Stomach (tissue), 9 donors: ENCODE measurements around the gene FBXO44. TPM values are rescaled to one million over a fixed set of nuclear protein-coding genes. Genes with fewer than 3 reads are reported as not detected.

Source experiments
- DNase-seq, 2 donors: peaks; one replicate each; pipeline versions ENCODE4 v3.0.0 to v3.0.0-alpha.2; 2013 to 2019
- H3K27ac ChIP-seq, 5 donors: fragments of 200-600 bp in 4 of 5; sonication (generic) in 4 of 5; one replicate each; pipeline ENCODE4 v1.5.1; 2013 to 2019; ENCODE audit warnings: mild to moderate bottlenecking in 1 of 5, moderate library complexity in 1 of 5
- H3K27me3 ChIP-seq, 3 donors: fragments of 200-600 bp; sonication (generic); one replicate each; pipeline ENCODE4 v1.5.1; 2017 to 2019; ENCODE audit warnings: mixed run types in 1 of 3
- H3K36me3 ChIP-seq, 4 donors: fragments of 200-600 bp; sonication (generic); 1 replicate in 3 of 4; 2 replicates in 1 of 4; pipeline ENCODE4 v1.5.1; 2016 to 2019
- H3K4me1 ChIP-seq, 4 donors: fragments of 200-600 bp; sonication (generic); one replicate each; pipeline ENCODE4 v1.5.1; 2016 to 2019
- H3K4me3 ChIP-seq, 4 donors: fragments of 200-600 bp; sonication (generic) in 3 of 4; one replicate each; pipeline ENCODE4 v1.5.1; 2016 to 2019; ENCODE audit warnings: mild to moderate bottlenecking in 1 of 4
- H3K9me3 ChIP-seq, 4 donors: fragments of 200-600 bp; sonication (generic); one replicate each; pipeline ENCODE4 v1.5.1; 2016 to 2019
- EP300 ChIP-seq: sonication (generic); formaldehyde crosslinking; IDR thresholded peaks from one replicate; pipeline ENCODE4 v1.6.1; 2017; ENCODE audit warnings: antibody characterized with exemption
- POLR2A ChIP-seq, 4 donors: fragments of 450-650 bp; IDR thresholded peaks; one replicate each; pipeline ENCODE4 v1.6.1; 2016; ENCODE audit warnings: antibody characterized with exemption in 4 of 4, control low read depth in 2 of 4, mild to moderate bottlenecking in 1 of 4, moderate library complexity in 1 of 4
- POLR2AphosphoS5 ChIP-seq, 3 donors: sonication (generic); formaldehyde crosslinking; IDR thresholded peaks; one replicate each; pipeline ENCODE4 v1.6.1; 2016; ENCODE audit warnings: antibody characterized with exemption in 3 of 3
- WGBS, 5 donors: extraction: QIAGEN DNeasy Blood & Tissue Kit in 3 of 5; methylation state at CpG; one replicate each; pipeline versions ENCODE4 v1.1.5 to v1.1.7; 2013 to 2018; 5-methylcytosine and 5-hydroxymethylcytosine counted together
- intact Hi-C: fragments of 100-400 bp; cut with DNase I; formaldehyde crosslinking; loops from one replicate; pipeline ENCODE4 v1.15.1; 2023; ENCODE audit warnings: low total_unique reads
- polyA plus RNA-seq, 3 donors: library from polyadenylated mRNA; stranded (reverse); fragments of 200-250 nt; gene quantifications; one replicate each; pipeline ENCODE4 v1.2.3, GENCODE V29; 2013
- total RNA-seq, 5 donors: library from RNA; depleted of rRNA; stranded (reverse); fragments of >200 nt; gene quantifications; one replicate each; pipeline versions ENCODE4 v1.1.0 to v1.2.3, GENCODE V29; 2014 to 2016
- TF ChIP-seq, protein P1 (sequence below), 7 experiments: fragments of 450-650 bp in 4 of 7; fragments of 200-600 bp in 3 of 7; sonication (generic) in 3 of 7; IDR thresholded peaks; one replicate each; pipeline ENCODE4 v1.5.1; 2016 to 2019; ENCODE audit warnings: antibody characterized with exemption in 7 of 7, control low read depth in 2 of 7, mild to moderate bottlenecking in 1 of 7
- donor health status: healthy with polysubstance abuse.
- donor health status: Bipolar disorder and iron deficiency.
- donor health status: healthy.

FBXO44 gene
- total and polyA plus RNA-seq, 8 donors, result 3.6 to 54.8 (median 12.1) TPM

DNA sequence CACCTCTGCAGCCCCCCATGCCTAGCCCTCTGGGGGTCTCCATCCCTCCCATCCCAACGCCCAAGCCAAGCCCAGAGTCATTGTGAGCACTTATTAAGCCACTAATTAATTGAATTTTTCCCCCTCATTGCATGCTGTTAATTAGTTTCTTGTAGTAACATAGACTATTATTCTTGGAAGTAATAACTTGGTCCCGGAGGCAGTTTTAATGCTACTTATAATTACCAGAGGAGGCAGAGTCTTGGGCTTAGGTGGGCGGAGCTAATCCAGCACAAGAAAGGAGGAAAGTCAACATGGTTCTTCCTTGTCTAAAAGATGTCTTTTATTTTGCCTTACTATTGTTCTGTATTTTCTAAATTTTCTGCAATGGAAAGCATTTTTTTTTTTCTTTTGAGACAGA is 28.1 kb upstream of the FBXO44 start:
- H3K36me3 ChIP-seq, result no peaks in the 10 kb centered on the region
- WGBS, 5 donors, result 65 to 78% (median 72%) methylated on average over 3 of the region's 3 CpGs
- H3K27ac ChIP-seq, result no peak overlapping the region
- peaks cover 0 to 4% (median 0%) of the 10 kb centered on the region in 4 donors for H3K9me3 ChIP-seq
- no peaks in the 10 kb centered on the region for H3K4me1 ChIP-seq
- no peak for DNase-seq
- intact Hi-C loops, result no loop called here
- peaks cover 0 to 78% (median 0%) of the 10 kb centered on the region in 3 donors for H3K27me3 ChIP-seq
- H3K4me3 ChIP-seq, result no peak overlapping the region
- TF ChIP-seq POLR2A (IDR thresholded peaks at IDR 0.05), result no peak
- TF ChIP-seq, protein P1, sequence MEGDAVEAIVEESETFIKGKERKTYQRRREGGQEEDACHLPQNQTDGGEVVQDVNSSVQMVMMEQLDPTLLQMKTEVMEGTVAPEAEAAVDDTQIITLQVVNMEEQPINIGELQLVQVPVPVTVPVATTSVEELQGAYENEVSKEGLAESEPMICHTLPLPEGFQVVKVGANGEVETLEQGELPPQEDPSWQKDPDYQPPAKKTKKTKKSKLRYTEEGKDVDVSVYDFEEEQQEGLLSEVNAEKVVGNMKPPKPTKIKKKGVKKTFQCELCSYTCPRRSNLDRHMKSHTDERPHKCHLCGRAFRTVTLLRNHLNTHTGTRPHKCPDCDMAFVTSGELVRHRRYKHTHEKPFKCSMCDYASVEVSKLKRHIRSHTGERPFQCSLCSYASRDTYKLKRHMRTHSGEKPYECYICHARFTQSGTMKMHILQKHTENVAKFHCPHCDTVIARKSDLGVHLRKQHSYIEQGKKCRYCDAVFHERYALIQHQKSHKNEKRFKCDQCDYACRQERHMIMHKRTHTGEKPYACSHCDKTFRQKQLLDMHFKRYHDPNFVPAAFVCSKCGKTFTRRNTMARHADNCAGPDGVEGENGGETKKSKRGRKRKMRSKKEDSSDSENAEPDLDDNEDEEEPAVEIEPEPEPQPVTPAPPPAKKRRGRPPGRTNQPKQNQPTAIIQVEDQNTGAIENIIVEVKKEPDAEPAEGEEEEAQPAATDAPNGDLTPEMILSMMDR (IDR thresholded peaks at IDR 0.05), result no peak

DNA sequence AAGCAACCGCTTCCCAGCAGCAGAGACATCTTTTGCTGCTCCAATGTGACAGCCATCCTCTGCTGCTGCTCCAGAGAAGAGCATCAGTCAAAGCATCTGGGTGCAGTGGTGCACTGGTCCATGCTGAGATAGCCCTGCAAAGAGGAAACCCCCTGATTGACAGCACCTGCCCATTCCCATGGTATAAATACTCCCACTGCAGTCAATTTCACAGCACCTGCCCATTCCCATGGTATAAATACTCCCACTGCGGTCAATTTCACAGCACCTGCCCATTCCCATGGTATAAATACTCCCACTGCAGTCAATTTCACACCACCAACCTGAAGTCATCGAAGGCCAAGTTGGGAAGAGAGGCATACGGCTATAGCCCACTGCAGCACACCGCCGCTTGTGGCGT is 25.9 kb upstream of the FBXO44 start:
- H3K27ac ChIP-seq, result no peak overlapping the region
- WGBS, 5 donors, result 91 to 94% (median 93%) methylated on average over 7 of the region's 7 CpGs
- H3K9me3 ChIP-seq, result peaks cover 0 to 4% (median 0%) of the 10 kb centered on the region in 4 donors
- no peaks in the 10 kb centered on the region for H3K36me3 ChIP-seq
- no peak overlapping the region for H3K4me3 ChIP-seq
- intact Hi-C loops, result no loop called here
- no peak for TF ChIP-seq EP300
- DNase-seq, result no peak
- no peaks in the 10 kb centered on the region for H3K4me1 ChIP-seq
- H3K27me3 ChIP-seq, result peaks cover 0 to 81% (median 6%) of the 10 kb centered on the region in 3 donors

DNA sequence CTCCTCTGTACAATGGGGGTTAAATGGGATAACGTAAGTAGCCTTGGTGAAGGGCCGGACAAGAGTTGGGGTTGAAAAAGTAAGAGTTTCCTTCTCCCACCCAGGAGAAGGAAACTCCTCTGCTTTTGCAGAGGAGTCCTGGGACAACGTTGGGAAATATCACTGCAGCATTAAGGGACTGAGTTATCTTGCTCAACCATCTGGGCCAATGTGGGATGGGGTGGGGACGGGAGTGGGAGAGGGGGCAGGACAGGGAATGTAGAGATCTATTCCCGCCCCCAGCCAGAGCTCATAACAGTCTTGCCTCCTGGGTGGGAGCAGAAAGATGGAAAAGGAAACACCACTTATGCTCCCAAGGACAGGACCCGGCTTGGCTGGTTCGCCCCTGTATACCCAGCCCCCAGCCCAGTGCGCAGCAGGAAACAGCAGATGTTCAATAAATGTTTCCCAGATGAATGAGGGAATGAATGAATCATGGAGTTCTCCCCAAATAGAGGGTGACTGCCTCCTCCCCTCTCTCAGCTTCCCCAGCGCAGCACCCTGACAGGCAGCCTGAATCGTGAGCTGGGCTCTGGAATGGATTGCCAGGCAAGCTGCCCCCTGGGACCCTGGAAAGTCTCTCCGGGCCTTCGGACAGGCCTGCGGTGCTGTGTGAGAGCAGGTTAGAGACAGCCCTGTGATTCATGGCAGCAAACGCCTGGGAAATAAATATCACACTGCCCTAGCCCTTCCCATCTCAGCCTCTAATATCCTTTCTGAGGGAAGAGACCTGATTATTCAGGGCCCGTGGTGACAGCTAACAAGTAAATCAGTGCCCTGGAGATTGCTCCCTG is 25.3 kb upstream of the FBXO44 start:
- Histone ChIP-seq H3K27ac (no peak overlapping the region), H3K36me3 (no peaks in the 10 kb centered on the region), H3K4me3 (no peak overlapping the region), H3K4me1 (no peaks in the 10 kb centered on the region), H3K9me3 (peaks cover 0 to 4% (median 0%) of the 10 kb centered on the region in 4 donors), H3K27me3 (peaks cover 0 to 85% (median 6%) of the 10 kb centered on the region in 3 donors)
- TF ChIP-seq, protein P1 (IDR thresholded peaks at IDR 0.05), result no peak
- TF ChIP-seq POLR2A (IDR thresholded peaks at IDR 0.05) (no peak), EP300 (no peak), POLR2AphosphoS5 (IDR thresholded peaks at IDR 0.05) (no peak)
- intact Hi-C loops, result loop anchor here (10.0 kb wide), 1 partner anchor 285 kb away; no protein-coding TSS in a partner anchor
- 50 to 65% (median 63%) methylated on average over 9 to 15 of the region's 15 CpGs for WGBS, 5 donors
- DNase-seq, result no peak

DNA sequence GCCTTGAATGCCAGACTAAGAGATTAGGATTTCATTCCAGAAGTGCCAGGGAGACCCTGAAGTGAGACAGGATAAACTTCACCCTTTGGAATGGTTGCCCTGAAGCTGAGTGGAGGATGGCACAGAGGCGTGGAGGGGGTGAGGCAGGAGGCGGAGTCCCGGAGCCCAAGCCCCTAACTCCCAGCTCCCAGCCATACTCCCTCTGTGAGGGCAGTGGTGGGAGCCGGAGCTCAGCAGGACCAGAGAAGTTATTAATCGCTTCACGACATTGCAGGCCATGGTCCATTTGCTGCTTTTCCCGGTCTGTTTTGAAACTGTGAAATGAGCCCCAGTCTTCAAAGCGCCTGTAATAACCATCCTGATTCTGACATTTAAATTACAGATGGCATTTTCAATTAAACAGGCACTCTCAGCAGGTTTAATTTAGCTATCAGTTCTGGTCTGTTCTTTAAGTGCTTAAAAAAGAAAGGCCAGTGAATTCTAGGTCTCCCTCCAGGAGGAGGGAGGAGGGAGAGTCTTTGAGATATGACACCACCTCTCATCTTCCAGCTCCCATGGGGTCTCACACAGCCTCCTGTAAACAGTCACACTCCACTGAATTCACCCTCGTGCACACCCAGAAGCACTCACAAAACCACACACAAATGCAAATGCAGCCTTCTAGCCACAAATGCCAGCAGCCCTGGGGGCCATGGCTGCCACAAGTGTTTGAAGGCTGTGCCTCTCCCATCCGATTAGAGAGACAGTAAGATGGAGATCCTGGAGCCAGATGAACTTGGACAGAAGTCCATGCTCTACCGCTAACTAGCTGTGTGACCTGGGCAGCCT is 20.1 kb upstream of the FBXO44 start:
- peaks cover 0 to 90% (median 6%) of the 10 kb centered on the region in 3 donors for H3K27me3 ChIP-seq
- no peaks in the 10 kb centered on the region for H3K9me3 ChIP-seq
- intact Hi-C loops, result loop anchor here (10.0 kb wide), 1 partner anchor 290 kb away; no protein-coding TSS in a partner anchor
- H3K4me3 ChIP-seq, result no peak overlapping the region
- TF ChIP-seq EP300 (no peak), POLR2A (IDR thresholded peaks at IDR 0.05) (no peak), POLR2AphosphoS5 (IDR thresholded peaks at IDR 0.05) (no peak)
- TF ChIP-seq, protein P1 (IDR thresholded peaks at IDR 0.05), result no peak
- WGBS, 5 donors, result 70 to 81% (median 76%) methylated on average over 11 of the region's 11 CpGs
- no peak for DNase-seq
- H3K4me1 ChIP-seq, result no peaks in the 10 kb centered on the region
- no peaks in the 10 kb centered on the region for H3K36me3 ChIP-seq
- no peak overlapping the region for H3K27ac ChIP-seq
